ENCODE data around the gene PARVA.

DNA sequence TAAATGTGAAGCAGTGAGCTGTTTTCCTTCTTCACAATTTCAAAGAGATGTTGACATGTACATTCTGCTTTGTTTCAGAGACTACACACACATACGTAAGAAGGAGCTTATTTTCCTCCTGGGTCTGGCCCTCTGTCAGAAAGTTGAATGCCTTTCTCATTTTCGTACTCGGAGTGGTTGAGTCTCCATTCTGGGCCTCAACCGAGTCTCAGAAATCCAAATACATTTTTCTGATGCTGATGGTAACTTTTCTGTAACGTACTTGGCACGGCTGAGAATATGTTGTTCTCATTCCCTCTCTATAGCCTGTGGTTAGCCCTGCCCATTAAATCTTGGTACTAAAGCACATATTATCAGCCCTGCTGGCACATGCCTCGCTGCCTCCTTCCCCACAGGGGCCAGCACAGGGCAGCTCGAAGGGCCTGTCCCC, 25.3 kb downstream of the PARVA start:
- TF ChIP-seq TCF4 (CRISPR knock-in tag; IDR thresholded peaks at IDR 0.05; ENCODE audit: borderline replicate concordance): no peak
- TF ChIP-seq, protein P1, sequence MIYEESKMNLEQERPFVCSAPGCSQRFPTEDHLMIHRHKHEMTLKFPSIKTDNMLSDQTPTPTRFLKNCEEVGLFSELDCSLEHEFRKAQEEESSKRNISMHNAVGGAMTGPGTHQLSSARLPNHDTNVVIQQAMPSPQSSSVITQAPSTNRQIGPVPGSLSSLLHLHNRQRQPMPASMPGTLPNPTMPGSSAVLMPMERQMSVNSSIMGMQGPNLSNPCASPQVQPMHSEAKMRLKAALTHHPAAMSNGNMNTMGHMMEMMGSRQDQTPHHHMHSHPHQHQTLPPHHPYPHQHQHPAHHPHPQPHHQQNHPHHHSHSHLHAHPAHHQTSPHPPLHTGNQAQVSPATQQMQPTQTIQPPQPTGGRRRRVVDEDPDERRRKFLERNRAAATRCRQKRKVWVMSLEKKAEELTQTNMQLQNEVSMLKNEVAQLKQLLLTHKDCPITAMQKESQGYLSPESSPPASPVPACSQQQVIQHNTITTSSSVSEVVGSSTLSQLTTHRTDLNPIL (CRISPR knock-in tag; IDR thresholded peaks at IDR 0.05; ENCODE audit: low read depth): no peak
- TF ChIP-seq RARB (CRISPR knock-in tag; IDR thresholded peaks at IDR 0.05): no peak
- TF ChIP-seq ESRRG (CRISPR knock-in tag; IDR thresholded peaks at IDR 0.05): no peak
